ENCODE results near the gene ACSF3. TPM values are rescaled to one million over a fixed set of nuclear protein-coding genes. Genes with fewer than 3 reads are reported as not detected.

The ACSF3 gene
- total and polyA plus RNA-seq, 7 donors, result 19.7 to 42.2 (median 28.2) TPM

GRCh38 chr16:89104930-89105571, 11.4 kb downstream of the ACSF3 start:
- TF ChIP-seq CTCF (IDR thresholded peaks at IDR 0.05) (no peak), EP300 (IDR thresholded peaks at IDR 0.05) (no peak), POLR2A (IDR thresholded peaks at IDR 0.05) (no peak), POLR2AphosphoS5 (IDR thresholded peaks at IDR 0.05) (no peak)
- DNase-seq, result no peak
- 84 to 89% methylated on average over 23 of the region's 23 CpGs for WGBS, 2 donors
- Histone ChIP-seq H3K4me1 (no peaks in the 10 kb centered on the region), H3K36me3 (peaks cover 13 to 79% (median 40%) of the 10 kb centered on the region in 4 donors), H3K4me3 (no peak overlapping the region), H3K27me3 (no peaks in the 10 kb centered on the region), H3K9me3 (no peaks in the 10 kb centered on the region), H3K27ac (no peak overlapping the region)
- intact Hi-C loops (cut with DNase I), result no loop called here

GRCh38 chr16:89105599-89106151, 12.0 kb downstream of the ACSF3 start:
- WGBS, 2 donors, result 95 to 96% methylated on average over 16 of the region's 16 CpGs
- Histone ChIP-seq H3K27ac (no peak overlapping the region), H3K4me1 (no peaks in the 10 kb centered on the region), H3K36me3 (peaks cover 13 to 78% (median 38%) of the 10 kb centered on the region in 4 donors), H3K9me3 (no peaks in the 10 kb centered on the region), H3K27me3 (no peaks in the 10 kb centered on the region), H3K4me3 (no peak overlapping the region)
- TF ChIP-seq EP300 (IDR thresholded peaks at IDR 0.05) (no peak), POLR2AphosphoS5 (IDR thresholded peaks at IDR 0.05) (no peak), POLR2A (IDR thresholded peaks at IDR 0.05) (no peak), CTCF (IDR thresholded peaks at IDR 0.05) (no peak)
- no peak for DNase-seq
- intact Hi-C loops (cut with DNase I), result no loop called here

- DNase-seq, result no peak
- Histone ChIP-seq H3K27ac (no peak overlapping the region), H3K4me1 (no peaks in the 10 kb centered on the region), H3K9me3 (no peaks in the 10 kb centered on the region), H3K36me3 (peaks cover 12 to 78% (median 33%) of the 10 kb centered on the region in 4 donors), H3K4me3 (no peak overlapping the region), H3K27me3 (no peaks in the 10 kb centered on the region)
- intact Hi-C loops (cut with DNase I), result no loop called here
- 80 to 82% methylated on average over 15 of the region's 15 CpGs for WGBS, 2 donors
- TF ChIP-seq POLR2AphosphoS5 (IDR thresholded peaks at IDR 0.05), result no peak
- no peak for TF ChIP-seq CTCF (IDR thresholded peaks at IDR 0.05)
- TF ChIP-seq EP300 (IDR thresholded peaks at IDR 0.05), result no peak
- TF ChIP-seq POLR2A (IDR thresholded peaks at IDR 0.05), result no peak
Observed at GRCh38 chr16:89106533-89107202, 13.0 kb downstream of the ACSF3 start.

- H3K4me3 ChIP-seq, result no peak overlapping the region
- no peaks in the 10 kb centered on the region for H3K27me3 ChIP-seq
- intact Hi-C loops (cut with DNase I), result no loop called here
- no peaks in the 10 kb centered on the region for H3K9me3 ChIP-seq
- WGBS, 2 donors, result 94 to 95% methylated on average over 20 of the region's 20 CpGs
- H3K4me1 ChIP-seq, result no peaks in the 10 kb centered on the region
- TF ChIP-seq POLR2A (IDR thresholded peaks at IDR 0.05) (no peak), CTCF (IDR thresholded peaks at IDR 0.05) (no peak), POLR2AphosphoS5 (IDR thresholded peaks at IDR 0.05) (no peak), EP300 (IDR thresholded peaks at IDR 0.05) (no peak)
- DNase-seq, result no peak
- H3K36me3 ChIP-seq, result peaks cover 11 to 78% (median 32%) of the 10 kb centered on the region in 4 donors
- no peak overlapping the region for H3K27ac ChIP-seq
Observed at GRCh38 chr16:89107203-89107582, 13.5 kb downstream of the ACSF3 start.

All from sigmoid colon (tissue), 7 donors.